SK-N-SH (cell line): ENCODE data around the gene TMEM245.

Experiments
- CHD2 ChIP-seq: fragments of 150-350 bp; IDR thresholded peaks from 2 replicates; pipeline ENCODE4 v1.6.1; 2018; ENCODE audit warnings: low read length; ENCODE audit not compliant: partially characterized antibody
- CTCF ChIP-seq: fragments of 200-600 bp; sonication (generic); IDR thresholded peaks from 2 replicates; pipeline ENCODE4 v1.6.1; 2017; ENCODE audit warnings: antibody characterized with exemption, mild to moderate bottlenecking, moderate library complexity
- ELF1 ChIP-seq: IDR thresholded peaks from 2 replicates; pipeline ENCODE4 v1.4.0; 2012
- EP300 ChIP-seq, 2 experiments: IDR thresholded peaks; 2 replicates each; pipeline versions ENCODE4 v1.4.0 to v1.6.1; 2012; ENCODE audit warnings: borderline replicate concordance in 1 of 2, low read depth in 1 of 2, low read length in 1 of 2
- IRF3 ChIP-seq: fragments of 150-350 bp; IDR thresholded peaks from 2 replicates; pipeline ENCODE4 v1.6.1; 2016; ENCODE audit warnings: mild to moderate bottlenecking, low read depth, low read length
- JUND ChIP-seq: IDR thresholded peaks from 2 replicates; pipeline ENCODE4 v1.4.0; 2012
- MAX ChIP-seq: IDR thresholded peaks from 2 replicates; pipeline ENCODE4 v1.4.0; 2012; ENCODE audit warnings: low read depth
- MXI1 ChIP-seq: IDR thresholded peaks from 2 replicates; pipeline ENCODE4 v1.6.1; 2012; ENCODE audit warnings: mild to moderate bottlenecking, low read depth, low read length, improper control_type of control experiment
- NFIC ChIP-seq: IDR thresholded peaks from 2 replicates; pipeline ENCODE4 v1.4.0; 2012; ENCODE audit warnings: borderline replicate concordance
- REST ChIP-seq: IDR thresholded peaks from 2 replicates; pipeline ENCODE4 v1.6.1; 2012; ENCODE audit warnings: mild to moderate bottlenecking, low read depth, low read length, moderate library complexity
- RFX5 ChIP-seq: IDR thresholded peaks from 2 replicates; pipeline ENCODE4 v1.6.1; 2012; ENCODE audit warnings: mild to moderate bottlenecking, improper control_type of control experiment, low read length
- SIN3A ChIP-seq: IDR thresholded peaks from 2 replicates; pipeline ENCODE4 v1.6.1; 2012; ENCODE audit warnings: low read depth, mild to moderate bottlenecking, low read length, moderate library complexity, borderline replicate concordance
- TAF1 ChIP-seq: IDR thresholded peaks from 2 replicates; pipeline ENCODE4 v1.6.1; 2012; ENCODE audit warnings: low read depth, mild to moderate bottlenecking, low read length, moderate library complexity, borderline replicate concordance
- YY1 ChIP-seq: IDR thresholded peaks from 2 replicates; pipeline ENCODE4 v1.4.0; 2012; ENCODE audit warnings: low read depth, mild to moderate bottlenecking

- TF ChIP-seq CTCF (no peak), RFX5 (no peak), MXI1 (no peak), CHD2 (no peak), REST (no peak), YY1 (no peak), TAF1 (no peak), SIN3A (no peak), ELF1 (no peak), IRF3 (no peak), EP300 (IDR thresholded peaks at IDR 0.05; ENCODE audit: borderline replicate concordance in 1 of 2, low read depth in 1 of 2, low read length in 1 of 2) (no peak), MAX (no peak), JUND (no peak), NFIC (no peak)
Measured at GRCh38 chr9:109121232-109121796, 1.6 kb upstream of the TMEM245 start.
